Stimulated activated memory B cell treated with anti-CD40 and anti-IgM and Interleukin-4, amounts not matched to agents 10 μg/mL and 1 μg/mL and 100 μg/mL, for 72 hours (primary cell): ENCODE measurements around the gene LIMS1.
"Not testable (repeated sequence)": the region's sequence is repeated elsewhere in the genome, so short reads cannot be mapped to it uniquely, and the experiment has no call there.

Experiments
- ATAC-seq: fragments of 150-1000 bp; cut with Tn5 transposase; 2 replicates; pipeline ENCODE4 v1.10.0; 2021
- H3K27ac Mint-ChIP-seq: one replicate; pipeline ENCODE4 v1.8.0; 2022; ENCODE audit warnings: mild to moderate bottlenecking, mixed read lengths
- H3K27me3 Mint-ChIP-seq: one replicate; pipeline ENCODE4 v1.8.0; 2022; ENCODE audit warnings: mixed read lengths
- H3K36me3 Mint-ChIP-seq: one replicate; pipeline ENCODE4 v1.8.0; 2022; ENCODE audit warnings: mixed read lengths
- H3K4me1 Mint-ChIP-seq: one replicate; pipeline ENCODE4 v1.8.0; 2022; ENCODE audit warnings: mixed read lengths
- H3K4me3 Mint-ChIP-seq: one replicate; pipeline ENCODE4 v1.8.0; 2022; ENCODE audit warnings: mild to moderate bottlenecking, moderate library complexity, mixed read lengths
- H3K9me3 Mint-ChIP-seq: one replicate; pipeline ENCODE4 v1.8.0; 2022; ENCODE audit warnings: mixed read lengths

The LIMS1 gene

DNA sequence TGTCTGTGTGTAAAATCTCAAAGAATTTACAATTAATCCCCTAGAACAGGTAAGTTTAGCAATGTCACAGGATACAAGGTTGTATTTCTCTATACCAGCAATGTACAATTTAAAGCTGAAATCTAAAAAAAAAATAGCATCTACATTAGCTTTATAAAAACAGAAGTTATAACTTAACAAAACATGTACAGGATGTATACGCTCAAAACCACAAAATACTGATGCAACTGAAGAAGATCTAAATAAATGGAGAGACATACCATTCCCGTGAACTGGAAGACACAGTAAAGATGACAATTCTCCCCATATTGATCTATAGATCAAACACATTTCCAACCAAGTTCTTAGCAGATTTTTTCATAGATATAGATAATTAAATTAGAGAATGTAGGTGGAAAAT is 167.5 kb downstream of the LIMS1 start:
- Mint-ChIP-seq H3K36me3 (no peaks in the 10 kb centered on the region), H3K9me3 (no peaks in the 10 kb centered on the region), H3K27ac (no peak overlapping the region), H3K27me3 (no peaks in the 10 kb centered on the region), H3K4me3 (no peak overlapping the region), H3K4me1 (no peaks in the 10 kb centered on the region)
- ATAC-seq = no peak

DNA sequence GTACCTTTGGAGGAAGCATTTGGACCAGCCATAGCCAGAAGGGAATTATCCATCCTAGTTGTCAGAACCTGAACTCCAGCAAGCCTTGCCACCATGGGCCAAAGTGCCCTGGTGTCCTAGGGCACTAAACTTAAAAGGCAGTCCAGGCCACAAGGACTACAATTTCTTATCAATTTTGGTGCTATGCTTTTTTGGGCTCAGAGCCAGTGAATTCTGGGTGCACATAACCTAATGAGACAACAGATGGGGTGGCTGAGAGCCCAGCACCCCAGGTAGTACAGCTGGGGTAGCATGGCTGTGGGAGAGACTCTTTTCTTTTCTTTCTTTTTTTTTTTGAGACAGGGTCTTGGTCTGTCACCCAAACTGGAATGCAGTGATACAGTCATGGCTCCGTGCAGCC is 170.6 kb downstream of the LIMS1 start:
- Mint-ChIP-seq H3K4me3 (no peak overlapping the region), H3K9me3 (peaks cover 5% of the 10 kb centered on the region), H3K36me3 (peaks cover 4% of the 10 kb centered on the region), H3K27ac (no peak overlapping the region), H3K27me3 (no peaks in the 10 kb centered on the region), H3K4me1 (no peaks in the 10 kb centered on the region)
- no peak for ATAC-seq

DNA sequence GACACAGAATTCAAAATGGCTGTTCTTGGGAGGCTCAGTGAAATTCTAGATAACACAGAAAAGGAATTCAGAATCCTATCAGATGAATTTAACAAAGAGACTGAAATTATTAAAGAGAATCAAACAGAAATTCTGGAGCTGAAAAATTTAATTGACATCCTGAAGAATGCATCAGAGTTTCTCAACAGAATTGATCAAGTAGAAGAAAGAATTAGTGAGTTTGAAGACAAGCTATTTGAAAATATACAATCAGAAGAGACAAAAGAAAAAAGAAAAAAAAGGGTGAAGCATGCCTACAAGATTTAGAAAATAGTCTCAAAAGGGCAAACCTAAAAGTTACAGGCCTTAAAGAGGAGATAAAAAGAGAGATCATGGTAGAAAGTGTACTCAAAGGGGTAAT is 173.0 kb downstream of the LIMS1 start:
- Mint-ChIP-seq H3K9me3 (peaks cover 5% of the 10 kb centered on the region), H3K27ac (no peak overlapping the region), H3K4me1 (no peaks in the 10 kb centered on the region), H3K27me3 (no peaks in the 10 kb centered on the region), H3K36me3 (peaks cover 4% of the 10 kb centered on the region), H3K4me3 (no peak overlapping the region)
- ATAC-seq = no peak

DNA sequence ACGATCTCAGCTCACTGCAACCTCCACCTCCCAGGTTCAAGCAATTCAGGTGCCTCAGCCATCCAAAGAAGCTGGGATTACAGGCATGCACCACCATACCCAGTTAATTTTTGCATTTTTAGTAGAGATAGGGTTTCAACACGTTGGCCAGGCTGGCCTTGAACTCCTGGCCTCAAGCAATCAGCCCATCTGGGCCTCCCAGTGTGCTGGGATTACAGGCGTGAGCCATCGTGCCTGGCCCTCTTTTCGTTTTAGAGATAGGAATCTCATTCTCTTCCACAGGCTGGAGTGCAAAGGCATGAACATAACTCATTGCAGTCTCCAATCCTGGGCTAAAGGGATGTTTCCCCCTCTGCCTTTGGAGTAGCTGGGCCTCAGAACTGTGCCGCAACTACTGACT is 182.7 kb downstream of the LIMS1 start:
- not testable (repeated sequence) for H3K36me3 Mint-ChIP-seq, H3K27ac Mint-ChIP-seq, ATAC-seq, H3K27me3 Mint-ChIP-seq, H3K4me3 Mint-ChIP-seq, H3K9me3 Mint-ChIP-seq
- peaks cover 14% of the 10 kb centered on the region for H3K4me1 Mint-ChIP-seq

DNA sequence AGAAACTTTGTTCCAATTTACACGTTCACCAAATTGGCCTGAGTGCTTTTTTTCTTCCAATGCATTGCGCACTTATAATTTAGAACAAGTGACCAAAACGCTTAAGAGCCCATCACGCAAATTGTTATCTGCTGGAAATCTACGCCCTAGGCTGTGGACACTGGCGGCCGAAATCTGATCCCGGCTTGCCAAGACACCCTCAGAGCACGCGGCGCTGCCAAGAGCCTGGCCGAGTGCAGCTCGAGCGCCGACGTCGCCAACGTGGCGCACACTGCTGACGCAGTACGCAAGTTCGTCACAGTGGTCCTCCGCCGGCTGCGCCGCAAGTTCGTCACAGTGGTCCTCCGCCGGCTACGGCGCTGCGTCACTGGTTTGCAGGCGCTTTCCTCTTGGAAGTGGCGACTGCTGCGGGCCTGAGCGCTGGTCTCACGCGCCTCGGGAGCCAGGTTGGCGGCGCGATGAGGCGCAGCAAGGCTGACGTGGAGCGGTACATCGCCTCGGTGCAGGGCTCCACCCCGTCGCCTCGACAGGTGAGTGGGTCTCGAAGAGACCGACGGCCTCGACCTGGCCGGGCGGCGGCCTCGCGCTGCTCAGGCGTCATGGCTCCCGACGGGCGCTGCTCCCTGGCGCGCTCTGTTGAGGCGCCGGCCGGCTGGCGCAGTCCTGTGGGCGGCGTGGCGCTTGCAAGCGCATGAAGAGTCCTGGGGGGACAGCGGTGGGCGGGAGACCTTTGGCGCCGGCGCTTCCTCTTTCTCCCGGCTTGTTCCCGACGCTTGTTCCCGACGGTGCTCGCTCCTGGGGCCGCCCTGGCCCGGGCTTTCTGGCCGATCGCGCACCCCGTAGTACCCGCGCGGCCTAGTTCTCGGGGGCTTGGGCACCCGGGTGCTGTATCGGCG is 185.1 kb downstream of the LIMS1 start, which contains the start of gene RANBP2:
RANBP2 (plus strand) TSS at position 334 of the 896 bp plus-strand sequence; CDS start at position 459, 125 bp downstream.
- Mint-ChIP-seq H3K9me3 (no peaks in the 10 kb centered on the region), H3K36me3 (no peaks in the 10 kb centered on the region), H3K27me3 (no peaks in the 10 kb centered on the region), H3K4me3 (peak within 1 kb of the TSS; percentile 92), H3K4me1 (peaks cover 29% of the 10 kb centered on the region), H3K27ac (peak within 1 kb of the TSS; percentile 97)
- ATAC-seq = peak; percentile 100

DNA sequence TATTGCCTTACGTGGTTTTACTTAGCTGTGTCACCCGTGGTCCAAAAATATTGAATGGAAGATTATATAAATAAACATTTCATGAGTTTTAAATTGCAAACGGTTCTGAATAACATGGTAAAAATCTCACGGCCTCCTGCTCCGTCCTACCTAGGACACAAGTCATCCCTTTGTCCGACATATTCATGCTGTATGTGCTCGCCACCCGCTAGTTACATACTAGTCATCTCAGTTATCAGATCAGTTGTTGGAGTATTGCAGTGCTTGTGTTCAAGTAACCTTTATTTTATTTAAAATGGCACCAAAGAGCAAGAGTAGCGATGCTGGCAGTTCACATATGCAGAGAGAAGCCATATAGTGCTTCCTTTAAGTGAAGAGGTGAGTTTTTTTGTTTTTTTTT is 191.8 kb downstream of the LIMS1 start:
- H3K27ac Mint-ChIP-seq, H3K4me3 Mint-ChIP-seq, ATAC-seq, H3K27me3 Mint-ChIP-seq, H3K9me3 Mint-ChIP-seq, H3K36me3 Mint-ChIP-seq: not testable (repeated sequence)
- peaks cover 35% of the 10 kb centered on the region for H3K4me1 Mint-ChIP-seq

DNA sequence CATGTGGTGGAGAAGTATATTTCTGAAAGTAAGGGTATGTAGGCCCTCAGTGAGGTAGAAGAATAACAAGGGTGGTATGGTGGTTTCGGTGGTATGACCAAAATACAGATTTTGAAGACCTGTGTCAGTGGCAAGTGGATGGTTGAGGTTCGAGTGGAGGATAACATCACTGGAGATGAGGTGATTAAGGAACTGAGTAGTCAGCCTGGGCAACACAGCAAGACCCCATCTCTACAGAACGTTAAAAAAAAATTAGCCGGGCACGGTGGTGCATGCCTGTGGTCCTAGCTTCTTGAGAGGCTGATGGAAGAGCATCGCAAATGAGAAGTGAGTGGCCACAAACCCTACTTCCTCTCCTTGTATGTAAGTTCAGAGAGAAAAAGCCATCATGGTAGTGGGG is 200.4 kb downstream of the LIMS1 start:
- H3K9me3 Mint-ChIP-seq, H3K4me3 Mint-ChIP-seq, H3K27me3 Mint-ChIP-seq, H3K4me1 Mint-ChIP-seq, H3K27ac Mint-ChIP-seq, ATAC-seq: not testable (repeated sequence)
- peaks cover 21% of the 10 kb centered on the region for H3K36me3 Mint-ChIP-seq
